Measurements from ENCODE around the gene SLC35A4. TPM values are rescaled to one million over a fixed set of nuclear protein-coding genes. Genes with fewer than 3 reads are reported as not detected.
"Not testable (repeated sequence)": the region's sequence is repeated elsewhere in the genome, so short reads cannot be mapped to it uniquely, and the experiment has no call there.

Gene SLC35A4
- total RNA-seq, 1 donor from 2014 or later: 77.9 TPM

GRCh38 chr5:140576776-140577201, 12.2 kb downstream of the SLC35A4 start:
- Mint-ChIP-seq H3K27ac (no peak overlapping the region), H3K4me3 (no peak overlapping the region), H3K4me1 (no peaks in the 10 kb centered on the region), H3K9me3 (no peaks in the 10 kb centered on the region), H3K27me3 (peaks cover 3% of the 10 kb centered on the region), H3K36me3 (ENCODE audit: low read depth) (no peaks in the 10 kb centered on the region)
- DNase-seq (no peak), ATAC-seq (ENCODE audit: low read depth) (no peak)
- intact Hi-C loops (cut with micrococcal nuclease): no loop called here
- ChIA-PET POLR2A (interaction anchor here (0.6 kb wide), 1 partner anchor 1007 kb away, joined by 3 read pairs; no protein-coding TSS in a partner anchor), CTCF (no interaction called here)
- no peak for TF ChIP-seq CTCF (IDR thresholded peaks at IDR 0.05)

- POLR2A ChIA-PET; ATAC-seq (ENCODE audit: low read depth); H3K4me3 Mint-ChIP-seq; H3K9me3 Mint-ChIP-seq; H3K27me3 Mint-ChIP-seq; H3K27ac Mint-ChIP-seq; H3K4me1 Mint-ChIP-seq; CTCF ChIA-PET; H3K36me3 Mint-ChIP-seq (ENCODE audit: low read depth); DNase-seq; intact Hi-C loops (cut with micrococcal nuclease): not testable (repeated sequence)
Measured at GRCh38 chr5:140579188-140579747, 14.6 kb downstream of the SLC35A4 start.

- ChIA-PET POLR2A (no interaction called here), CTCF (no interaction called here)
- H3K27ac Mint-ChIP-seq: no peak overlapping the region
- peaks cover 4% of the 10 kb centered on the region for H3K27me3 Mint-ChIP-seq
- H3K4me1 Mint-ChIP-seq: no peaks in the 10 kb centered on the region
- TF ChIP-seq CTCF (IDR thresholded peaks at IDR 0.05): no peak
- H3K36me3 Mint-ChIP-seq (ENCODE audit: low read depth): no peaks in the 10 kb centered on the region
- no peak for ATAC-seq (ENCODE audit: low read depth)
- intact Hi-C loops (cut with micrococcal nuclease): no loop called here
- no peak overlapping the region for H3K4me3 Mint-ChIP-seq
- no peak for DNase-seq
- peaks cover 2% of the 10 kb centered on the region for H3K9me3 Mint-ChIP-seq
Measured at GRCh38 chr5:140587495-140587894, 22.9 kb downstream of the SLC35A4 start.

GRCh38 chr5:140588311-140589070, 23.9 kb downstream of the SLC35A4 start:
- DNase-seq (no peak), ATAC-seq (ENCODE audit: low read depth) (no peak)
- no peak for TF ChIP-seq CTCF (IDR thresholded peaks at IDR 0.05)
- intact Hi-C loops (cut with micrococcal nuclease): no loop called here
- ChIA-PET CTCF (no interaction called here), POLR2A (no interaction called here)
- Mint-ChIP-seq H3K4me1 (no peaks in the 10 kb centered on the region), H3K36me3 (ENCODE audit: low read depth) (no peaks in the 10 kb centered on the region), H3K9me3 (peaks cover 2% of the 10 kb centered on the region), H3K27me3 (peaks cover 2% of the 10 kb centered on the region), H3K4me3 (no peak overlapping the region), H3K27ac (no peak overlapping the region)

- ATAC-seq (ENCODE audit: low read depth) (no peak), DNase-seq (no peak)
- Mint-ChIP-seq H3K36me3 (ENCODE audit: low read depth) (no peaks in the 10 kb centered on the region), H3K4me3 (no peak overlapping the region), H3K9me3 (no peaks in the 10 kb centered on the region), H3K4me1 (no peaks in the 10 kb centered on the region), H3K27me3 (peaks cover under 1% of the 10 kb centered on the region), H3K27ac (no peak overlapping the region)
- POLR2A ChIA-PET: no interaction called here
- CTCF ChIA-PET: no interaction called here
- intact Hi-C loops (cut with micrococcal nuclease): no loop called here
- no peak for TF ChIP-seq CTCF (IDR thresholded peaks at IDR 0.05)
Measured at GRCh38 chr5:140590861-140591260, 26.2 kb downstream of the SLC35A4 start.

Data from activated B cell treated with CpG ODN at 0.5 μM for 24 hours (primary cell).